Endothelial cell of umbilical vein (primary cell): Measurements from ENCODE around the gene ITPKA. TPM values are rescaled to one million over a fixed set of nuclear protein-coding genes. Genes with fewer than 3 reads are reported as not detected.

Experiments
- BruUV-seq: library from RNA; stranded (reverse); fragments of 400-500 nt; replicated peaks from 2 replicates; lab custom pipeline; 2021; lab: Mats Ljungman, UMichigan
- CTCF ChIA-PET: fragments of 300-600, 350-600 bp; sonication (Branson Sonifier 250); formaldehyde crosslinking; loops from one replicate; lab custom pipeline; 2021; ENCODE audit warnings: antibody characterized with exemption, inconsistent platforms; lab: Charles Lee
- POLR2A ChIA-PET: fragments of 300-600, 350-600 bp; sonication (Branson Sonifier 250); formaldehyde crosslinking; loops from one replicate; lab custom pipeline; 2021; ENCODE audit warnings: antibody characterized with exemption, inconsistent platforms; lab: Charles Lee
- DNase-seq: peaks from one replicate; pipeline ENCODE4 v3.0.0-alpha.2; 2011; ENCODE audit warnings: low read depth, low spot score
- FAIRE-seq: peaks from 2 replicates; lab custom pipeline; 2011; peaks lifted over from hg19 to GRCh38; lab: Jason Lieb, UNC
- H2AFZ ChIP-seq: 2 replicates; pipeline ENCODE4 v1.6.0; 2012; ENCODE audit warnings: low read depth, low read length, control low read depth, inconsistent platforms
- H3K27ac ChIP-seq: 2 replicates; pipeline ENCODE4 v1.5.1; 2011; ENCODE audit warnings: low read depth, mild to moderate bottlenecking, control low read depth, low read length, moderate library complexity; ENCODE audit not compliant: insufficient read depth
- H3K27me3 ChIP-seq, 2 experiments: 2 replicates each; pipeline versions ENCODE4 v1.6.0 to v1.6.1; 2011; ENCODE audit warnings: low read length in 2 of 2, mixed read lengths in 1 of 2; ENCODE audit not compliant: control insufficient read depth in 2 of 2, insufficient read depth in 2 of 2
- H3K36me3 ChIP-seq, 2 experiments: 2 replicates in 1 of 2; 3 replicates in 1 of 2; pipeline ENCODE4 v1.5.1; 2011; ENCODE audit warnings: low read length in 2 of 2, mild to moderate bottlenecking in 1 of 2, moderate library complexity in 1 of 2; ENCODE audit not compliant: control insufficient read depth in 2 of 2, insufficient read depth in 2 of 2; ENCODE audit errors: extremely low read depth in 1 of 2
- H3K4me1 ChIP-seq: 3 replicates; pipeline ENCODE4 v1.5.1; 2011; ENCODE audit warnings: mild to moderate bottlenecking, low read length; ENCODE audit not compliant: control insufficient read depth, insufficient read depth; ENCODE audit errors: extremely low read depth
- H3K4me2 ChIP-seq: 2 replicates; pipeline ENCODE4 v1.6.1; 2011; ENCODE audit warnings: low read length, control low read depth, mixed read lengths; ENCODE audit not compliant: insufficient read depth
- H3K4me3 ChIP-seq, 3 experiments: fragments of 200-600 bp in 1 of 3; sonication (generic), shearing (Covaris generic) in 1 of 3; replicated peaks in 1 of 3; 2 replicates each; pipeline ENCODE4 v1.5.1; 2011 to 2016; ENCODE audit warnings: control low read depth in 3 of 3, low read length in 3 of 3, mild to moderate bottlenecking in 2 of 3, inconsistent platforms in 1 of 3, low read depth in 1 of 3, moderate library complexity in 1 of 3; ENCODE audit not compliant: insufficient read depth in 1 of 3
- H3K79me2 ChIP-seq: 2 replicates; pipeline ENCODE4 v1.6.0; 2012; ENCODE audit warnings: low read length, inconsistent platforms; ENCODE audit not compliant: control insufficient read depth, insufficient read depth
- H3K9ac ChIP-seq: replicated peaks from 2 replicates; pipeline ENCODE3; 2011; ENCODE audit warnings: low read length, control low read depth; ENCODE audit not compliant: insufficient read depth; ENCODE audit errors: extremely low read depth
- H3K9me1 ChIP-seq: replicated peaks from 3 replicates; pipeline ENCODE4 v1.6.0; 2011; ENCODE audit warnings: mild to moderate bottlenecking, low read length; ENCODE audit not compliant: control insufficient read depth, insufficient read depth; ENCODE audit errors: extremely low read depth
- H3K9me3 ChIP-seq: replicated peaks from 2 replicates; pipeline ENCODE4 v1.5.1; 2012; ENCODE audit warnings: low read length, inconsistent platforms; ENCODE audit not compliant: control insufficient read depth, insufficient read depth
- H4K20me1 ChIP-seq: replicated peaks from 2 replicates; pipeline ENCODE3; 2011; ENCODE audit warnings: mild to moderate bottlenecking, low read length; ENCODE audit not compliant: control insufficient read depth, insufficient read depth; ENCODE audit errors: extremely low read depth
- EZH2 ChIP-seq: IDR thresholded peaks from 2 replicates; pipeline ENCODE4 v1.6.1; 2012; ENCODE audit warnings: borderline replicate concordance, low read depth, mild to moderate bottlenecking, moderate library complexity, low read length, inconsistent platforms; ENCODE audit not compliant: severe bottlenecking
- FOS ChIP-seq: IDR thresholded peaks from 2 replicates; pipeline ENCODE4 v1.6.1; 2011; ENCODE audit warnings: mild to moderate bottlenecking, low read length, moderate library complexity, borderline replicate concordance; ENCODE audit not compliant: insufficient read depth
- GATA2 ChIP-seq: IDR thresholded peaks from 2 replicates; pipeline ENCODE4 v1.7.0; 2011; ENCODE audit warnings: low read depth, mild to moderate bottlenecking, moderate library complexity, mixed read lengths, low read length; ENCODE audit not compliant: insufficient read length, insufficient read depth
- JUN ChIP-seq: IDR thresholded peaks from 2 replicates; pipeline ENCODE4 v1.6.1; 2011; ENCODE audit warnings: borderline replicate concordance, low read depth; ENCODE audit not compliant: insufficient read length, insufficient read depth
- MYC ChIP-seq: IDR thresholded peaks from one replicate; pipeline ENCODE4 v1.6.1; 2011; ENCODE audit warnings: mild to moderate bottlenecking, low read depth, low read length
- POLR2A ChIP-seq: IDR thresholded peaks from 2 replicates; pipeline ENCODE4 v1.6.1; 2012; ENCODE audit warnings: low read depth, mild to moderate bottlenecking, control low read depth, low read length
- POLR2AphosphoS5 ChIP-seq: IDR thresholded peaks from 2 replicates; pipeline ENCODE4 v1.6.1; 2012; ENCODE audit warnings: low read depth, mild to moderate bottlenecking, control low read depth, low read length, moderate library complexity; ENCODE audit not compliant: insufficient read depth
- dilution Hi-C: fragments of 300-500 bp; cut with MboI; formaldehyde crosslinking; loops from one replicate; pipeline ENCODE4 v1.15.0; 2019; ENCODE audit warnings: low sequenced_read_pairs; ENCODE audit not compliant: extremely low pct_ligation_motif_present
- intact Hi-C: fragments of 100-400 bp; cut with micrococcal nuclease; formaldehyde crosslinking; loops from one replicate; pipeline ENCODE4 v1.10.0; 2022
- polyA plus RNA-seq, 4 experiments: library from polyadenylated mRNA; depleted of rRNA in 3 of 4; stranded (reverse) in 3 of 4; unstranded in 1 of 4; fragments of >200 nt; gene quantifications; 2 replicates each; pipeline versions ENCODE4 v1.2.1 to v1.2.3, GENCODE V29; 2011 to 2012; ENCODE audit warnings: missing spikeins in 1 of 4
- total RNA-seq: library from RNA; stranded (reverse); gene quantifications from 2 replicates; pipeline ENCODE4 v1.2.3, GENCODE V29; 2021
- TF ChIP-seq, protein P1 (sequence below), 2 donors: IDR thresholded peaks; 1 replicate in 1 of 2; 2 replicates in 1 of 2; pipeline ENCODE4 v1.5.1; 2011; ENCODE audit warnings: low read length in 2 of 2, mild to moderate bottlenecking in 2 of 2, moderate library complexity in 2 of 2, control low read depth in 1 of 2, inconsistent platforms in 1 of 2, low read depth in 1 of 2; ENCODE audit not compliant: insufficient read depth in 1 of 2; ENCODE audit errors: extremely low read depth in 1 of 2
- TF ChIP-seq, protein P2 (sequence below): IDR thresholded peaks from 2 replicates; pipeline ENCODE4 v1.6.1; 2011; ENCODE audit not compliant: insufficient read depth, insufficient read length

ITPKA gene
- total and polyA plus RNA-seq, 2 donors (not counting 3 experiments of a cell fraction or from before 2014, with no cell fraction given): 0.14 to 0.66 TPM

DNA sequence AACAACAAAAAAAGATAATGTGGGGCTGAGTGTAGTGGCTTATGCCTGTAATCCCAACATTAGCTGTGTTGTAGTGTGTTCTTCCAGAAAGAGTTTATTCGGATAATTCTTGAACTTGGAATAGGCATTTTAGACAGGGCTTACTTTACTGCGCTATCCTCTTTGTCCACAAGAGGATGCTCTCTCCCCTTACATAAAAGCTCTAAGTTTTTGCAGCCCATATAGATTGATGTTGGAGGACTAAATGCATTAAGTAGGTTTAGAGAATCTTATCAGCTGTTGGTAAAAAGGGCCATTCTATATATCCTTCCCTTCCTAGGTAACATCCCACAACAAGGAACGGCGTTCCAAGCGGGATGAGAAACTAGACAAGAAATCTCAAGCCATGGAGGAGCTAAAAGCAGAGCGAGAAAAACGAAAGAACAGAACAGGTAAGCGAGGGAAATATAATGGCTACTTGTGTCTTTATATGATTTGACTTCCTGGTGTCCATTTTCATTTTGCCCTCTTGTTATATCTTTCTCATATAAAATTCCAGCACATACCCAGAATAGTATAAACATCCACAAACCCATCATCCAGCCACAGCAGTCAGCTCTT is 27.8 kb upstream of the ITPKA start:
- no peak overlapping the region for H3K4me2 ChIP-seq
- H3K36me3 ChIP-seq: peaks cover 10 to 12% of the 10 kb centered on the region in 2 experiments
- no peaks in the 10 kb centered on the region for H3K9me3 ChIP-seq
- no TSS peak for BruUV-seq
- DNase-seq (peak; percentile 75), FAIRE-seq (peak; percentile 94)
- no peak for TF ChIP-seq POLR2AphosphoS5
- TF ChIP-seq, protein P1, sequence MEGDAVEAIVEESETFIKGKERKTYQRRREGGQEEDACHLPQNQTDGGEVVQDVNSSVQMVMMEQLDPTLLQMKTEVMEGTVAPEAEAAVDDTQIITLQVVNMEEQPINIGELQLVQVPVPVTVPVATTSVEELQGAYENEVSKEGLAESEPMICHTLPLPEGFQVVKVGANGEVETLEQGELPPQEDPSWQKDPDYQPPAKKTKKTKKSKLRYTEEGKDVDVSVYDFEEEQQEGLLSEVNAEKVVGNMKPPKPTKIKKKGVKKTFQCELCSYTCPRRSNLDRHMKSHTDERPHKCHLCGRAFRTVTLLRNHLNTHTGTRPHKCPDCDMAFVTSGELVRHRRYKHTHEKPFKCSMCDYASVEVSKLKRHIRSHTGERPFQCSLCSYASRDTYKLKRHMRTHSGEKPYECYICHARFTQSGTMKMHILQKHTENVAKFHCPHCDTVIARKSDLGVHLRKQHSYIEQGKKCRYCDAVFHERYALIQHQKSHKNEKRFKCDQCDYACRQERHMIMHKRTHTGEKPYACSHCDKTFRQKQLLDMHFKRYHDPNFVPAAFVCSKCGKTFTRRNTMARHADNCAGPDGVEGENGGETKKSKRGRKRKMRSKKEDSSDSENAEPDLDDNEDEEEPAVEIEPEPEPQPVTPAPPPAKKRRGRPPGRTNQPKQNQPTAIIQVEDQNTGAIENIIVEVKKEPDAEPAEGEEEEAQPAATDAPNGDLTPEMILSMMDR (IDR thresholded peaks at IDR 0.05; ENCODE audit: extremely low read depth in 1 of 2, insufficient read depth in 1 of 2, low read depth in 1 of 2, low read length in 2 of 2): peak; percentile 79 to 89
- no peak overlapping the region for H3K9ac ChIP-seq
- H3K27ac ChIP-seq: no peak overlapping the region
- H3K4me3 ChIP-seq: no peak overlapping the region
- no peaks in the 10 kb centered on the region for H3K27me3 ChIP-seq
- no peaks in the 10 kb centered on the region for H3K9me1 ChIP-seq
- H3K4me1 ChIP-seq: peaks cover 5% of the 10 kb centered on the region
- H3K79me2 ChIP-seq: no peaks in the 10 kb centered on the region
- POLR2A ChIA-PET: no interaction called here
- intact Hi-C loops (loop anchor here (1.0 to 10.0 kb wide), 5 partner anchors 91 to 345 kb away; partner anchors contain the start of genes MAPKBP1 and TYRO3), dilution Hi-C loops (no loop called here)
- no peaks in the 10 kb centered on the region for H4K20me1 ChIP-seq
- CTCF ChIA-PET: interaction anchor here (0.5 to 2.5 kb wide), 71 partner anchors 8 to 562 kb away, joined by 3 to 37 read pairs (median 4); partner anchors contain the start of genes ITPKA, LTK, MAPKBP1 and MGA
- no peak overlapping the region for H2AFZ ChIP-seq

DNA sequence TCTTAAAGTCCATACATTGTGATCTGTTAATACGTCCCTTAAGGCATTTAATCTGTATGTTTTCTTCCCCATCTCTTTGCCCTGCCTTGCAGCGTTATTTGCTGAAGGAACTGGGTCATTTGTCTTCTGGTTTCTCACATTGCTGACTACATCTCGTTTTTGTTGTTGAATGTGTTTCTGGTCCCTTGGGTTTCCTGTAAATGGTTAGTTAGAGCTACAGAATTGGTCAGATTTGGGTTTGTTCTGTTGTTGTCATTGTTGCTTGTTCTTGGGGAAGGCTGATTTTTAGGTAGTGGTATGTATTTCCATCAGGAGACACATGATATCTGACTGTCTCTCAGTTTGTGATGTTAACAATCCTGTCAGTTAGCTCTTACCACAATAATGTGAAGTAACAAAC is 27.0 kb upstream of the ITPKA start:
- no peaks in the 10 kb centered on the region for H3K9me3 ChIP-seq
- H4K20me1 ChIP-seq: no peaks in the 10 kb centered on the region
- BruUV-seq: no TSS peak
- H3K9me1 ChIP-seq: no peaks in the 10 kb centered on the region
- ChIA-PET POLR2A (no interaction called here), CTCF (interaction anchor here (0.8 to 2.5 kb wide), 35 partner anchors 10 to 347 kb away, joined by 3 to 37 read pairs (median 6); partner anchors contain the start of genes ITPKA, LTK, MAPKBP1 and RPAP1)
- H3K36me3 ChIP-seq: peaks cover 10 to 16% of the 10 kb centered on the region in 2 experiments
- no peak overlapping the region for H3K9ac ChIP-seq
- H3K27ac ChIP-seq: no peak overlapping the region
- no peak overlapping the region for H3K4me2 ChIP-seq
- dilution Hi-C loops: no loop called here
- no peaks in the 10 kb centered on the region for H3K27me3 ChIP-seq
- H3K79me2 ChIP-seq: no peaks in the 10 kb centered on the region
- TF ChIP-seq MYC (no peak), JUN (no peak), GATA2 (no peak), EZH2 (no peak), FOS (no peak), POLR2AphosphoS5 (no peak), POLR2A (no peak)
- TF ChIP-seq, protein P1 (IDR thresholded peaks at IDR 0.05; ENCODE audit: extremely low read depth in 1 of 2, insufficient read depth in 1 of 2, low read depth in 1 of 2, low read length in 2 of 2): no peak
- TF ChIP-seq, protein P2, sequence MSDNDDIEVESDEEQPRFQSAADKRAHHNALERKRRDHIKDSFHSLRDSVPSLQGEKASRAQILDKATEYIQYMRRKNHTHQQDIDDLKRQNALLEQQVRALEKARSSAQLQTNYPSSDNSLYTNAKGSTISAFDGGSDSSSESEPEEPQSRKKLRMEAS: no peak
- DNase-seq: no peak
- intact Hi-C loops: loop anchor here (1.0 to 10.0 kb wide), 5 partner anchors 91 to 344 kb away; partner anchors contain the start of genes MAPKBP1 and TYRO3
- peaks cover 5% of the 10 kb centered on the region for H3K4me1 ChIP-seq
- H2AFZ ChIP-seq: no peak overlapping the region
- no peak overlapping the region for H3K4me3 ChIP-seq
- no peak for FAIRE-seq
